ENCODE results near the gene RIMS4.

RIMS4 gene

GRCh38 chr20:44773070-44773829 is 37.1 kb downstream of the RIMS4 start:
- H4K20me1 ChIP-seq (ENCODE audit: insufficient read depth), result no peaks in the 10 kb centered on the region
- no peaks in the 10 kb centered on the region for H3K4me1 ChIP-seq (ENCODE audit: low read depth, poor library complexity, severe bottlenecking)
- H3K4me2 ChIP-seq, result no peak overlapping the region
- no peak overlapping the region for H3K9ac ChIP-seq
- H3K27ac ChIP-seq, result no peak overlapping the region
- peaks cover 85% of the 10 kb centered on the region for H3K27me3 ChIP-seq (ENCODE audit: insufficient read depth, low read depth)
- TF ChIP-seq CTCF (conservative IDR thresholded peaks at IDR 0.05; ENCODE audit: low read depth, low read length), result no peak
- no peak overlapping the region for H2AFZ ChIP-seq (ENCODE audit: low read depth)
- H3K36me3 ChIP-seq (ENCODE audit: insufficient read depth), result no peaks in the 10 kb centered on the region
- H3K79me2 ChIP-seq (ENCODE audit: insufficient read depth, low read depth), result no peaks in the 10 kb centered on the region
- H3K4me3 ChIP-seq (IDR thresholded peaks at IDR 0.05; ENCODE audit: insufficient read depth, low read depth, low read length), result no peak overlapping the region

- Histone ChIP-seq H3K79me2 (ENCODE audit: insufficient read depth, low read depth) (no peaks in the 10 kb centered on the region), H3K9ac (no peak overlapping the region), H3K4me2 (no peak overlapping the region), H3K27me3 (ENCODE audit: insufficient read depth, low read depth) (peaks cover 91% of the 10 kb centered on the region), H3K27ac (no peak overlapping the region), H3K4me1 (ENCODE audit: low read depth, poor library complexity, severe bottlenecking) (no peaks in the 10 kb centered on the region), H2AFZ (ENCODE audit: low read depth) (no peak overlapping the region), H3K4me3 (IDR thresholded peaks at IDR 0.05; ENCODE audit: insufficient read depth, low read depth, low read length) (no peak overlapping the region), H3K36me3 (ENCODE audit: insufficient read depth) (no peaks in the 10 kb centered on the region), H4K20me1 (ENCODE audit: insufficient read depth) (no peaks in the 10 kb centered on the region)
- TF ChIP-seq CTCF (conservative IDR thresholded peaks at IDR 0.05; ENCODE audit: low read depth, low read length), result no peak
Measured at GRCh38 chr20:44772636-44773035, 37.7 kb downstream of the RIMS4 start.

- H3K4me1 ChIP-seq (ENCODE audit: low read depth, poor library complexity, severe bottlenecking), result no peaks in the 10 kb centered on the region
- no peak overlapping the region for H2AFZ ChIP-seq (ENCODE audit: low read depth)
- H3K36me3 ChIP-seq (ENCODE audit: insufficient read depth), result no peaks in the 10 kb centered on the region
- no peak overlapping the region for H3K4me2 ChIP-seq
- TF ChIP-seq CTCF (conservative IDR thresholded peaks at IDR 0.05; ENCODE audit: low read depth, low read length), result no peak
- H3K27ac ChIP-seq, result no peak overlapping the region
- no peaks in the 10 kb centered on the region for H3K79me2 ChIP-seq (ENCODE audit: insufficient read depth, low read depth)
- H3K9ac ChIP-seq, result no peak overlapping the region
- H3K27me3 ChIP-seq (ENCODE audit: insufficient read depth, low read depth), result peaks cover 97% of the 10 kb centered on the region
- no peak overlapping the region for H3K4me3 ChIP-seq (IDR thresholded peaks at IDR 0.05; ENCODE audit: insufficient read depth, low read depth, low read length)
- no peaks in the 10 kb centered on the region for H4K20me1 ChIP-seq (ENCODE audit: insufficient read depth)
Measured at GRCh38 chr20:44771172-44771535, 39.2 kb downstream of the RIMS4 start.

- H3K36me3 ChIP-seq (ENCODE audit: insufficient read depth), result no peaks in the 10 kb centered on the region
- no peak overlapping the region for H3K27ac ChIP-seq
- H3K79me2 ChIP-seq (ENCODE audit: insufficient read depth, low read depth), result no peaks in the 10 kb centered on the region
- no peak overlapping the region for H3K4me3 ChIP-seq (IDR thresholded peaks at IDR 0.05; ENCODE audit: insufficient read depth, low read depth, low read length)
- H4K20me1 ChIP-seq (ENCODE audit: insufficient read depth), result no peaks in the 10 kb centered on the region
- H3K4me2 ChIP-seq, result no peak overlapping the region
- no peaks in the 10 kb centered on the region for H3K4me1 ChIP-seq (ENCODE audit: low read depth, poor library complexity, severe bottlenecking)
- H3K27me3 ChIP-seq (ENCODE audit: insufficient read depth, low read depth), result peaks cover 97% of the 10 kb centered on the region
- H2AFZ ChIP-seq (ENCODE audit: low read depth), result no peak overlapping the region
- no peak for TF ChIP-seq CTCF (conservative IDR thresholded peaks at IDR 0.05; ENCODE audit: low read depth, low read length)
- no peak overlapping the region for H3K9ac ChIP-seq
Measured at GRCh38 chr20:44770484-44771171, 39.7 kb downstream of the RIMS4 start.
